PC-3 (cell line): ENCODE data around the gene SPX. TPM values are rescaled to one million over a fixed set of nuclear protein-coding genes. Genes with fewer than 3 reads are reported as not detected.

Experiments used
- ATAC-seq: fragments of 200-7000 bp; cut with Tn5 transposase; 2 replicates; pipeline ENCODE4 v1.9.1; 2020; ENCODE audit warnings: mild to moderate bottlenecking, moderate library complexity
- BruUV-seq: library from RNA; stranded (reverse); fragments of 400-500 nt; replicated peaks from 2 replicates; lab custom pipeline; 2021; lab: Mats Ljungman, UMichigan
- CTCF ChIA-PET: fragments of 300-600 bp; sonication (Branson Sonifier 250); formaldehyde crosslinking; loops from one replicate; lab custom pipeline; 2022; ENCODE audit warnings: antibody characterized with exemption; lab: Charles Lee
- POLR2A ChIA-PET: fragments of 300-600 bp; sonication (Branson Sonifier 250); formaldehyde crosslinking; loops from one replicate; lab custom pipeline; 2022; ENCODE audit warnings: antibody characterized with exemption; ENCODE audit not compliant: unreplicated experiment; lab: Charles Lee
- DNase-seq: peaks from one replicate; pipeline ENCODE4 v3.0.0-alpha.2; 2015
- H2AFZ ChIP-seq: fragments of 300-600 bp; sonication (generic); 2 replicates; pipeline ENCODE4 v1.6.0; 2016; ENCODE audit warnings: antibody characterized with exemption, low read length
- H3F3A ChIP-seq: fragments of 300-600 bp; sonication (generic); one replicate; pipeline ENCODE4 v1.6.0; 2017; ENCODE audit warnings: antibody characterized with exemption, low read length, control low read depth, mild to moderate bottlenecking; ENCODE audit not compliant: unreplicated experiment
- H3K27ac ChIP-seq: fragments of 300-600 bp; sonication (generic); 2 replicates; pipeline ENCODE4 v1.5.1; 2016; ENCODE audit warnings: mild to moderate bottlenecking, low read length
- H3K27me3 ChIP-seq: fragments of 300-600 bp; sonication (generic); 2 replicates; pipeline ENCODE4 v1.6.1; 2016; ENCODE audit warnings: low read length, mixed read lengths
- H3K36me3 ChIP-seq: fragments of 300-600 bp; sonication (generic); 2 replicates; pipeline ENCODE4 v1.6.1; 2016; ENCODE audit warnings: low read depth, mixed run types, low read length, mixed read lengths
- H3K4me1 ChIP-seq: fragments of 300-600 bp; sonication (generic); 2 replicates; pipeline ENCODE4 v1.5.1; 2016; ENCODE audit warnings: low read length; ENCODE audit not compliant: insufficient read depth
- H3K4me2 ChIP-seq: fragments of 300-600 bp; sonication (generic); 2 replicates; pipeline ENCODE4 v1.6.0; 2016; ENCODE audit warnings: low read length
- H3K4me3 ChIP-seq: fragments of 300-600 bp; sonication (generic); 2 replicates; pipeline ENCODE4 v1.5.1; 2016; ENCODE audit warnings: mild to moderate bottlenecking, low read length, mixed read lengths
- H3K79me2 ChIP-seq: fragments of 300-600 bp; sonication (generic); 2 replicates; pipeline ENCODE4 v1.6.1; 2017; ENCODE audit warnings: low read length, mixed read lengths
- H3K9ac ChIP-seq: fragments of 300-600 bp; sonication (generic); 2 replicates; pipeline ENCODE4 v1.6.0; 2016; ENCODE audit warnings: mild to moderate bottlenecking, low read length
- H3K9me2 ChIP-seq: fragments of 300-600 bp; sonication (generic); replicated peaks from 2 replicates; pipeline ENCODE4 v1.6.1; 2016; ENCODE audit warnings: mixed run types, low read length, mixed read lengths
- H3K9me3 ChIP-seq: fragments of 300-600 bp; sonication (generic); 2 replicates; pipeline ENCODE4 v1.6.1; 2016; ENCODE audit warnings: low read length, mixed read lengths
- H4K20me1 ChIP-seq: fragments of 300-600 bp; sonication (generic); 2 replicates; pipeline ENCODE4 v1.6.1; 2016; ENCODE audit warnings: low read length, mixed read lengths
- CTCF ChIP-seq: fragments of 300-600 bp; sonication (generic); conservative IDR thresholded peaks from 2 replicates; pipeline ENCODE4 v1.5.1; 2017; ENCODE audit warnings: antibody characterized with exemption, low read depth, mild to moderate bottlenecking, low read length
- EZH2 ChIP-seq: fragments of 300-600 bp; sonication (generic); IDR thresholded peaks from one replicate; pipeline ENCODE4 v1.6.1; 2017; ENCODE audit warnings: antibody characterized with exemption, mild to moderate bottlenecking, low read length; ENCODE audit not compliant: unreplicated experiment
- EZH2phosphoT487 ChIP-seq: fragments of 300-600 bp; sonication (generic); IDR thresholded peaks from 2 replicates; pipeline ENCODE4 v1.6.1; 2018; ENCODE audit warnings: mild to moderate bottlenecking, antibody characterized with exemption, low read length, borderline replicate concordance
- intact Hi-C: fragments of 100-400 bp; cut with micrococcal nuclease; formaldehyde crosslinking; loops from 2 replicates; pipeline ENCODE4 v1.9.0; 2023
- total RNA-seq: library from RNA; depleted of rRNA; stranded (reverse); fragments of >200 nt; gene quantifications from 2 replicates; pipeline ENCODE4 v1.2.3, GENCODE V29; 2014

SPX gene
- total RNA-seq, 1 experiment from 2014 or later, result 0.87 TPM

- no peak overlapping the region for H2AFZ ChIP-seq
- H3K36me3 ChIP-seq, result no peaks in the 10 kb centered on the region; the same call in 1 of the 2 replicates
- no TSS peak for BruUV-seq
- CTCF ChIA-PET, result no interaction called here
- POLR2A ChIA-PET, result no interaction called here
- no peak for TF ChIP-seq EZH2phosphoT487
- no peak for TF ChIP-seq EZH2
- no peak for TF ChIP-seq CTCF
- no peaks in the 10 kb centered on the region for H3F3A ChIP-seq
- DNase-seq (no peak), ATAC-seq (no peak)
- no peaks in the 10 kb centered on the region for H3K9me3 ChIP-seq
- peaks cover 4% of the 10 kb centered on the region; the same call in 1 of the 2 replicates for H3K4me1 ChIP-seq
- H3K79me2 ChIP-seq, result no peaks in the 10 kb centered on the region
- intact Hi-C loops, result loop anchor here (10.0 kb wide), 1 partner anchor 133 kb away; the partner anchor contains the start of gene LDHB
- no peak overlapping the region for H3K9ac ChIP-seq
- H3K27ac ChIP-seq, result no peak overlapping the region
- no peaks in the 10 kb centered on the region for H4K20me1 ChIP-seq
- no peaks in the 10 kb centered on the region for H3K27me3 ChIP-seq
- H3K4me2 ChIP-seq, result no peak overlapping the region
- no peak overlapping the region for H3K4me3 ChIP-seq
- H3K9me2 ChIP-seq, result no peaks in the 10 kb centered on the region
Observed at GRCh38 chr12:21521541-21521940, 4.6 kb upstream of the SPX start.

GRCh38 chr12:21523148-21523547 lies 2.9 kb upstream of the SPX start:
- no peaks in the 10 kb centered on the region; the same call in 1 of the 2 replicates for H3K27me3 ChIP-seq
- CTCF ChIA-PET, result no interaction called here
- H4K20me1 ChIP-seq, result no peaks in the 10 kb centered on the region
- H3K9ac ChIP-seq, result no peak overlapping the region
- TF ChIP-seq EZH2phosphoT487 (no peak), CTCF (no peak), EZH2 (no peak)
- no peak for DNase-seq
- no peaks in the 10 kb centered on the region for H3K36me3 ChIP-seq
- H3K9me2 ChIP-seq, result no peaks in the 10 kb centered on the region
- BruUV-seq, result no TSS peak
- no peak overlapping the region for H2AFZ ChIP-seq
- no peak overlapping the region for H3K4me3 ChIP-seq
- H3K9me3 ChIP-seq, result no peaks in the 10 kb centered on the region
- H3K79me2 ChIP-seq, result no peaks in the 10 kb centered on the region
- H3F3A ChIP-seq, result no peaks in the 10 kb centered on the region
- no peak overlapping the region for H3K27ac ChIP-seq
- H3K4me2 ChIP-seq, result no peak overlapping the region
- POLR2A ChIA-PET, result no interaction called here
- no peak for ATAC-seq
- intact Hi-C loops, result loop anchor here (10.0 kb wide), 1 partner anchor 132 kb away; the partner anchor contains the start of gene LDHB
- H3K4me1 ChIP-seq, result peaks cover 12% of the 10 kb centered on the region; the same call in 1 of the 2 replicates

GRCh38 chr12:21526721-21527345 lies 737 bp downstream of the SPX start:
- intact Hi-C loops, result loop anchor here (10.0 kb wide), 1 partner anchor 128 kb away; the partner anchor contains the start of gene LDHB
- TF ChIP-seq EZH2phosphoT487 (no peak), CTCF (no peak), EZH2 (no peak)
- Histone ChIP-seq H2AFZ (peak overlapping the region; percentile 94), H3K36me3 (no peaks in the 10 kb centered on the region), H3K79me2 (no peaks in the 10 kb centered on the region), H3K4me1 (peaks cover 13% of the 10 kb centered on the region; the same call in 1 of the 2 replicates), H3K9me2 (no peaks in the 10 kb centered on the region), H3K4me2 (peak overlapping the region; percentile 94), H3K4me3 (peak overlapping the region; percentile 79), H3K27me3 (peaks cover 5% of the 10 kb centered on the region), H3K9ac (no peak overlapping the region), H3K9me3 (no peaks in the 10 kb centered on the region), H4K20me1 (no peaks in the 10 kb centered on the region), H3F3A (no peaks in the 10 kb centered on the region), H3K27ac (no peak overlapping the region)
- POLR2A ChIA-PET, result no interaction called here
- BruUV-seq, result no TSS peak
- ATAC-seq (peak; percentile 34), DNase-seq (no peak)
- CTCF ChIA-PET, result no interaction called here
